Astrocyte of the cerebellum (primary cell): ENCODE measurements around the gene SCAF8.

Source experiments
- DNase-seq: peaks from one replicate; pipeline ENCODE4 v3.0.0-alpha.2; 2011; ENCODE audit warnings: low read depth
- H3K4me3 ChIP-seq: 2 replicates; pipeline ENCODE4 v1.5.1; 2011; ENCODE audit warnings: mild to moderate bottlenecking, low read depth, low read length, moderate library complexity
- CTCF ChIP-seq: IDR thresholded peaks from 2 replicates; pipeline ENCODE4 v1.5.1; 2012; ENCODE audit warnings: low read length, low read depth, moderate library complexity, mild to moderate bottlenecking; ENCODE audit errors: missing control alignments
- in situ Hi-C: cut with HindIII; loops from 2 replicates; pipeline ENCODE4 v1.10.0; 2017; ENCODE audit warnings: low sequenced_read_pairs

Gene SCAF8

GRCh38 chr6:154842833-154843232, 109.6 kb downstream of the SCAF8 start:
- in situ Hi-C loops = no loop called here
- DNase-seq = no peak
- no peak overlapping the region for H3K4me3 ChIP-seq
- no peak for TF ChIP-seq CTCF

GRCh38 chr6:154847318-154847717, 114.1 kb downstream of the SCAF8 start:
- TF ChIP-seq CTCF = no peak
- DNase-seq = no peak
- no peak overlapping the region for H3K4me3 ChIP-seq

DNA sequence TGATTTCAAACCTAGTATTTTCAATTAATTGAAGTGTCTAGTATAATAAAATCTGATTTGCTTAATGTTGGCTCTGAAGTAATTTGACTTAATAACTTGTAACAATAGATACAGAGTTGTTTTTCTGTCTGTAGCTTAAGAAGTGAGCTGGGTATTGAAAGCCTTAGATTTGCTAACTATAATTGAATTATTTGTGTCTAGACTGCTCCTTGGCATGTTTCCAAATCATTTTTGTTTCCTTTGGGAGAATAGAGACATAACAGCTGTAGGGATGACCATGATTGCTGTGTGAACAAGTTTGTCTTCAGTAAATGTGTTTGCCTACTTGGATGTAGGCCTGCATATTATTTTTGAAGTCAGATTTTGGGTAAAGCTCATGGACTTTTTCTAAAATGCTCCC, 115.4 kb downstream of the SCAF8 start:
- no peak overlapping the region for H3K4me3 ChIP-seq
- no peak for DNase-seq

More at GRCh38 chr6:154847318-154847717, 114.1 kb downstream of the SCAF8 start:
- in situ Hi-C loops = no loop called here

GRCh38 chr6:154849475-154849874, 116.3 kb downstream of the SCAF8 start:
- TF ChIP-seq CTCF = no peak
- in situ Hi-C loops = no loop called here

More for the DNA sequence above, 115.4 kb downstream of the SCAF8 start:
- TF ChIP-seq CTCF = no peak
- in situ Hi-C loops = no loop called here

GRCh38 chr6:154852687-154853086, 119.5 kb downstream of the SCAF8 start:
- no peak for TF ChIP-seq CTCF
- no peak for DNase-seq
- H3K4me3 ChIP-seq = no peak overlapping the region
- in situ Hi-C loops = no loop called here

More at GRCh38 chr6:154849475-154849874, 116.3 kb downstream of the SCAF8 start:
- H3K4me3 ChIP-seq = no peak overlapping the region
- DNase-seq = no peak

DNA sequence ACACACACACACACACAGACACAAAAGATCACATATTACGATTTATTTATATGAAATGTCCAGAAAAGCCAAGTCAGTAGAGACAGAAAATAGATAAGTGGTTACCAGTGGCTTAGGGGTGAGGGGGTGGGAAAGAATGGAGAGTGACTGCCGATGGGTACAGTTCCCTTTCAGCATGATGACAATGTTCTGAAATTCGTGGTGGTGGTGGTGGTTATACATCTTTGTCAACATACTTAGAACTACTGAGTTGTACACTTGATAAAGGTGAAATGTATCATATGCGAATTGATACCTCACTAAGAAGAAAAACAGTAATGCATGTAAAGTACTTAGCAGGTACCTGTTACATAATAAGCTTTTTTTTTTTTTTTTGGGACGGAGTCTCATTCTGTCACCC, 124.3 kb downstream of the SCAF8 start:
- no peak for DNase-seq
- TF ChIP-seq CTCF = no peak
- in situ Hi-C loops = no loop called here
- no peak overlapping the region for H3K4me3 ChIP-seq

- TF ChIP-seq CTCF = no peak
- no peak overlapping the region for H3K4me3 ChIP-seq
- DNase-seq = no peak
- in situ Hi-C loops = no loop called here
These were observed 128.6 kb downstream of the SCAF8 start for GRCh38 chr6:154861825-154862224.
